G401.6 (cell line): ENCODE results near the gene ZNF462.

Experiments used
- FAIRE-seq: peaks from 2 replicates; lab custom pipeline; 2012; peaks lifted over from hg19 to GRCh38; lab: Jason Lieb, UNC

Gene ZNF462

GRCh38 chr9:106929471-106930177 lies 66.7 kb downstream of the ZNF462 start:
- no peak for FAIRE-seq

GRCh38 chr9:106930477-106930876 lies 67.5 kb downstream of the ZNF462 start:
- no peak for FAIRE-seq

- FAIRE-seq, result no peak
These were observed 68.5 kb downstream of the ZNF462 start for GRCh38 chr9:106931466-106931865.

- no peak for FAIRE-seq
These were observed 69.2 kb downstream of the ZNF462 start for GRCh38 chr9:106932178-106932577.

- no peak for FAIRE-seq
These were observed 69.7 kb downstream of the ZNF462 start for GRCh38 chr9:106932675-106933074.

GRCh38 chr9:106933470-106933869 lies 70.5 kb downstream of the ZNF462 start:
- no peak for FAIRE-seq

GRCh38 chr9:106934442-106935238 lies 71.7 kb downstream of the ZNF462 start:
- no peak for FAIRE-seq

- no peak for FAIRE-seq
These were observed 73.7 kb downstream of the ZNF462 start for GRCh38 chr9:106936680-106937079.

GRCh38 chr9:106941916-106942315 lies 79.0 kb downstream of the ZNF462 start:
- FAIRE-seq, result no peak

GRCh38 chr9:106945727-106946660 lies 83.0 kb downstream of the ZNF462 start:
- FAIRE-seq, result no peak

- FAIRE-seq, result no peak
These were observed 84.3 kb downstream of the ZNF462 start for GRCh38 chr9:106947106-106947900.

- no peak for FAIRE-seq
These were observed 90.2 kb downstream of the ZNF462 start for GRCh38 chr9:106953174-106953573.

GRCh38 chr9:106954558-106954957 lies 91.6 kb downstream of the ZNF462 start:
- FAIRE-seq, result no peak

GRCh38 chr9:106954974-106955850 lies 92.2 kb downstream of the ZNF462 start:
- no peak for FAIRE-seq

GRCh38 chr9:106956971-106957370 lies 94.0 kb downstream of the ZNF462 start:
- no peak for FAIRE-seq

GRCh38 chr9:106958955-106959657 lies 96.1 kb downstream of the ZNF462 start:
- no peak for FAIRE-seq

GRCh38 chr9:106960258-106960657 lies 97.3 kb downstream of the ZNF462 start:
- no peak for FAIRE-seq

- no peak for FAIRE-seq
These were observed 98.7 kb downstream of the ZNF462 start for GRCh38 chr9:106961623-106962022.

GRCh38 chr9:106962122-106962521 lies 99.2 kb downstream of the ZNF462 start:
- no peak for FAIRE-seq
